Liver (tissue), 9 donors: ENCODE results near the gene CDH23. TPM values are rescaled to one million over a fixed set of nuclear protein-coding genes. Genes with fewer than 3 reads are reported as not detected.
A peak's percentile ranks its signal among the peaks of the same experiment; 100 is the strongest.

Experiments used
- DNase-seq: peaks from one replicate; pipeline ENCODE4 v3.0.0-alpha.2; 2017; ENCODE audit warnings: low spot score
- H3K27ac ChIP-seq, 2 donors: one replicate each; pipeline ENCODE4 v1.7.0; 2013; ENCODE audit warnings: inconsistent platforms in 2 of 2, low read length in 2 of 2, control low read depth in 1 of 2, low read depth in 1 of 2, mild to moderate bottlenecking in 1 of 2
- H3K27me3 ChIP-seq, 4 donors: one replicate each; pipeline versions ENCODE4 v1.6.1 to v1.7.0; 2013; ENCODE audit warnings: low read length in 3 of 4, inconsistent platforms in 1 of 4, mild to moderate bottlenecking in 1 of 4, moderate library complexity in 1 of 4; ENCODE audit not compliant: control insufficient read depth in 4 of 4, insufficient read depth in 4 of 4
- H3K36me3 ChIP-seq, 4 donors: one replicate each; pipeline versions ENCODE4 v1.6.1 to v1.7.0; 2013; ENCODE audit warnings: low read length in 3 of 4, mild to moderate bottlenecking in 3 of 4, low read depth in 1 of 4, moderate library complexity in 1 of 4; ENCODE audit not compliant: control insufficient read depth in 4 of 4, insufficient read depth in 3 of 4
- H3K4me1 ChIP-seq, 4 donors: one replicate each; pipeline versions ENCODE4 v1.6.1 to v1.7.0; 2013; ENCODE audit warnings: low read length in 3 of 4, mild to moderate bottlenecking in 3 of 4, moderate library complexity in 1 of 4; ENCODE audit not compliant: control insufficient read depth in 4 of 4, insufficient read depth in 4 of 4
- H3K4me3 ChIP-seq, 3 donors: one replicate each; pipeline versions ENCODE4 v1.6.1 to v1.7.0; 2013; ENCODE audit warnings: low read length in 3 of 3, control low read depth in 1 of 3, low read depth in 1 of 3, mild to moderate bottlenecking in 1 of 3
- H3K9ac ChIP-seq, 2 donors: one replicate each; pipeline ENCODE4 v1.7.0; 2013; ENCODE audit warnings: low read length in 2 of 2, mild to moderate bottlenecking in 2 of 2, moderate library complexity in 2 of 2, control low read depth in 1 of 2, low read depth in 1 of 2
- H3K9me3 ChIP-seq, 4 donors: one replicate each; pipeline versions ENCODE4 v1.6.1 to v1.7.0; 2013; ENCODE audit warnings: low read length in 3 of 4; ENCODE audit not compliant: control insufficient read depth in 4 of 4
- EGR1 ChIP-seq, 2 donors: IDR thresholded peaks; 2 replicates each; pipeline ENCODE4 v1.6.1; 2016 to 2018; ENCODE audit warnings: antibody characterized with exemption in 2 of 2, low read depth in 2 of 2
- FOXA2 ChIP-seq: IDR thresholded peaks from 2 replicates; pipeline ENCODE4 v1.6.1; 2016; ENCODE audit warnings: antibody characterized with exemption
- GABPA ChIP-seq, 2 donors: IDR thresholded peaks in 1 of 2; conservative IDR thresholded peaks in 1 of 2; 2 replicates each; pipeline ENCODE4 v1.6.1; 2016; ENCODE audit warnings: antibody characterized with exemption in 2 of 2, mild to moderate bottlenecking in 1 of 2, moderate library complexity in 1 of 2
- HNF4A ChIP-seq, 2 donors: conservative IDR thresholded peaks; 2 replicates each; pipeline ENCODE4 v1.6.1; 2016; ENCODE audit warnings: antibody characterized with exemption in 2 of 2, mild to moderate bottlenecking in 2 of 2
- HNF4G ChIP-seq: IDR thresholded peaks from 2 replicates; pipeline ENCODE4 v1.6.1; 2016; ENCODE audit warnings: antibody characterized with exemption
- JUND ChIP-seq, 2 donors: IDR thresholded peaks; 2 replicates each; pipeline ENCODE4 v1.6.1; 2016; ENCODE audit warnings: antibody characterized with exemption in 2 of 2
- NR2F2 ChIP-seq: IDR thresholded peaks from 2 replicates; pipeline ENCODE4 v1.6.1; 2016; ENCODE audit warnings: antibody characterized with exemption
- RAD21 ChIP-seq, 2 donors: IDR thresholded peaks; 2 replicates each; pipeline ENCODE4 v1.6.1; 2016; ENCODE audit warnings: antibody characterized with exemption in 2 of 2, mild to moderate bottlenecking in 2 of 2
- RXRA ChIP-seq, 2 donors: IDR thresholded peaks; 2 replicates each; pipeline ENCODE4 v1.6.1; 2017 to 2018; ENCODE audit warnings: antibody characterized with exemption in 2 of 2, mild to moderate bottlenecking in 1 of 2
- SP1 ChIP-seq: IDR thresholded peaks from 2 replicates; pipeline ENCODE4 v1.6.1; 2018; ENCODE audit warnings: antibody characterized with exemption, mild to moderate bottlenecking
- TAF1 ChIP-seq: conservative IDR thresholded peaks from 2 replicates; pipeline ENCODE4 v1.6.1; 2016; ENCODE audit warnings: antibody characterized with exemption, mild to moderate bottlenecking
- YY1 ChIP-seq: IDR thresholded peaks from 2 replicates; pipeline ENCODE4 v1.6.1; 2016; ENCODE audit warnings: antibody characterized with exemption, mild to moderate bottlenecking
- WGBS: extraction: QIAGEN DNeasy Blood & Tissue Kit; methylation state at CpG from one replicate; pipeline ENCODE4 v1.1.7; 2013; 5-methylcytosine and 5-hydroxymethylcytosine counted together
- polyA plus RNA-seq, 2 donors: library from polyadenylated mRNA; stranded (reverse) in 1 of 2; unstranded in 1 of 2; fragments of 200-250 nt in 1 of 2; fragments of >200 nt in 1 of 2; fragmentation: Nextera tagmentation in 1 of 2; extraction: Ambion mirVana in 1 of 2; gene quantifications; one replicate each; pipeline versions ENCODE4 v1.2.1 to v1.2.3, GENCODE V29; 2013 to 2015
- total RNA-seq, 2 donors: library from RNA; depleted of rRNA; stranded (reverse); fragments of >200 nt; gene quantifications; one replicate each; pipeline ENCODE4 v1.2.3, GENCODE V29; 2014
- TF ChIP-seq, protein P1 (sequence below): IDR thresholded peaks from 2 replicates; pipeline ENCODE4 v1.6.1; 2016; ENCODE audit warnings: antibody characterized with exemption, mild to moderate bottlenecking
- TF ChIP-seq, protein P2 (sequence below): IDR thresholded peaks from 2 replicates; pipeline ENCODE4 v1.6.1; 2016; ENCODE audit warnings: antibody characterized with exemption
- TF ChIP-seq, protein P3 (sequence below): IDR thresholded peaks from 2 replicates; pipeline ENCODE4 v1.6.1; 2016; ENCODE audit warnings: antibody characterized with exemption
- TF ChIP-seq, protein P4 (sequence below): fragments of 150-350 bp; IDR thresholded peaks from 2 replicates; pipeline ENCODE4 v1.5.1; 2017; ENCODE audit warnings: improper control_type of control experiment, low read depth, low read length; ENCODE audit not compliant: missing input control
- TF ChIP-seq, protein P5 (sequence below): IDR thresholded peaks from 2 replicates; pipeline ENCODE4 v1.6.1; 2016; ENCODE audit warnings: antibody characterized with exemption
- donor health status: healthy.
- donor health status: healthy.
- donor health status: healthy.
- donor health status: healthy.
- donor health status: healthy.

Gene CDH23
- total and polyA plus RNA-seq, 4 donors, result 1.5 to 4.7 (median 3.4) TPM

DNA sequence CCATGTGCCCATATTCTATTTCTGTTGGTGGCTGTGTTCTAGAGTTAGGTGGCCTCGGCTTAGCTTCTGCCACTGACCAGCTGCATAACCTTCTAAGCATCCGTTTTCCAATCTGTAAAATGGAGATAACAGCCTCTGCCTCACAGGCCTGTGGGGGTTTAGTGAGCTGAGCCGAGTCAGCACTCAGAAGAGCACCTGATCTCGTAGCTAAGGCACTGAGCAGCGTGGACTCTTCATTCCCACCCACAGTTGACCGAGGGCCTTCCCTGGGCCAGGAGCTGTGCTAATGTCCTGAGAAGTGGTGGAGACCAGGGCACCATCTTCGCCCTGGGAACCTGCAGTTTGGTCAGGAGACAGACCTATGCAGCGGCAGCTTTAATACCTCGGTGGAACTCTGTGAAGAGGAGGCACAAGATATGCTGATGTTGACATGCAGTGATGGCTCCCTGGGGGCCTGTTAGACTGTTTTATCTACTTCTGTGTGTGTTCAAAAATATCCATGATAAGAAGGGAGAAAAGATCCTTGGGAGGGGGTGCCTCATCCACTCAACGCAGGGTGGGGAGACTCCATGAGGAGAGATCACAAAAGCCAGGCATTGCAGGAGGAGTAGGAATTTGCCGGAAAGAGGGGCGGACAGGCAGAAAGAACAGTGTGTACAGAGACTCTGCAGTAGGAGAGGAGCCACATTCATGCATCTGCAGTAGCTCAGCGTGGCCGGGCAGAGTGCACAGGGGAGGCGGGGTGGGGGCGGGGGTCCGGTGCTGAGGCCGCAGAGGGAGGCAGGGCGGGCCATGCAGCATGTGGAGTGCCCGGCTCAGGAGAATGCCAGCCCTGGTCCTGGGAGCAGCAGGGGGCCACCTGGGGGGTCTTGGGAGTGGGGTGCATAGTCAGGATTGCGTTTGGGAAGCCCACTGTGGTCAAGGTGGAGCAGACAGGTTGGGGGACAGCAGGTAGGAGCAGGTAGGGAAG is 186.1 kb downstream of the CDH23 start (continued):
- TF ChIP-seq, protein P1, sequence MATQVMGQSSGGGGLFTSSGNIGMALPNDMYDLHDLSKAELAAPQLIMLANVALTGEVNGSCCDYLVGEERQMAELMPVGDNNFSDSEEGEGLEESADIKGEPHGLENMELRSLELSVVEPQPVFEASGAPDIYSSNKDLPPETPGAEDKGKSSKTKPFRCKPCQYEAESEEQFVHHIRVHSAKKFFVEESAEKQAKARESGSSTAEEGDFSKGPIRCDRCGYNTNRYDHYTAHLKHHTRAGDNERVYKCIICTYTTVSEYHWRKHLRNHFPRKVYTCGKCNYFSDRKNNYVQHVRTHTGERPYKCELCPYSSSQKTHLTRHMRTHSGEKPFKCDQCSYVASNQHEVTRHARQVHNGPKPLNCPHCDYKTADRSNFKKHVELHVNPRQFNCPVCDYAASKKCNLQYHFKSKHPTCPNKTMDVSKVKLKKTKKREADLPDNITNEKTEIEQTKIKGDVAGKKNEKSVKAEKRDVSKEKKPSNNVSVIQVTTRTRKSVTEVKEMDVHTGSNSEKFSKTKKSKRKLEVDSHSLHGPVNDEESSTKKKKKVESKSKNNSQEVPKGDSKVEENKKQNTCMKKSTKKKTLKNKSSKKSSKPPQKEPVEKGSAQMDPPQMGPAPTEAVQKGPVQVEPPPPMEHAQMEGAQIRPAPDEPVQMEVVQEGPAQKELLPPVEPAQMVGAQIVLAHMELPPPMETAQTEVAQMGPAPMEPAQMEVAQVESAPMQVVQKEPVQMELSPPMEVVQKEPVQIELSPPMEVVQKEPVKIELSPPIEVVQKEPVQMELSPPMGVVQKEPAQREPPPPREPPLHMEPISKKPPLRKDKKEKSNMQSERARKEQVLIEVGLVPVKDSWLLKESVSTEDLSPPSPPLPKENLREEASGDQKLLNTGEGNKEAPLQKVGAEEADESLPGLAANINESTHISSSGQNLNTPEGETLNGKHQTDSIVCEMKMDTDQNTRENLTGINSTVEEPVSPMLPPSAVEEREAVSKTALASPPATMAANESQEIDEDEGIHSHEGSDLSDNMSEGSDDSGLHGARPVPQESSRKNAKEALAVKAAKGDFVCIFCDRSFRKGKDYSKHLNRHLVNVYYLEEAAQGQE, result no peak
- TF ChIP-seq, protein P2, sequence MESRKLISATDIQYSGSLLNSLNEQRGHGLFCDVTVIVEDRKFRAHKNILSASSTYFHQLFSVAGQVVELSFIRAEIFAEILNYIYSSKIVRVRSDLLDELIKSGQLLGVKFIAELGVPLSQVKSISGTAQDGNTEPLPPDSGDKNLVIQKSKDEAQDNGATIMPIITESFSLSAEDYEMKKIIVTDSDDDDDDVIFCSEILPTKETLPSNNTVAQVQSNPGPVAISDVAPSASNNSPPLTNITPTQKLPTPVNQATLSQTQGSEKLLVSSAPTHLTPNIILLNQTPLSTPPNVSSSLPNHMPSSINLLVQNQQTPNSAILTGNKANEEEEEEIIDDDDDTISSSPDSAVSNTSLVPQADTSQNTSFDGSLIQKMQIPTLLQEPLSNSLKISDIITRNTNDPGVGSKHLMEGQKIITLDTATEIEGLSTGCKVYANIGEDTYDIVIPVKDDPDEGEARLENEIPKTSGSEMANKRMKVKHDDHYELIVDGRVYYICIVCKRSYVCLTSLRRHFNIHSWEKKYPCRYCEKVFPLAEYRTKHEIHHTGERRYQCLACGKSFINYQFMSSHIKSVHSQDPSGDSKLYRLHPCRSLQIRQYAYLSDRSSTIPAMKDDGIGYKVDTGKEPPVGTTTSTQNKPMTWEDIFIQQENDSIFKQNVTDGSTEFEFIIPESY, result no peak

DNA sequence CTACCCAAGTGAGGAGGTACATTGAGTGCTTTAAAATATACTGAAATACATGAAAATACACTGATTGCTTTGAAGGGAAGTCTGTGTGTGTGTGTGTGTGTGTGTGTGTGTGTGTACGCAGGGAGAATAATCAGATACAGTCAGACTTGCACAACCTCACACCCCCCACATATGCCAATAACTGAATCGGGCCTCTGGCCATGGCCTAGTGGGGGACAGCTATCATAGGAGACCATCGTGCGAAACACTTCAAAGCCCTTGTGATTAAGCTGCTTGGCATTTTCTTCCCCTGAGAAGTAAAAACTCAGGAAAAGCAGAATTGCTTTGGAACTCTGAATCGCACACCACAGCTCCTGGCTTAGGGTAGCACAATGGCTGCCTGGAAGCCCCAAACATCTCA is 187.7 kb downstream of the CDH23 start:
- Histone ChIP-seq H3K4me3 (no peak overlapping the region), H3K27me3 (no peaks in the 10 kb centered on the region), H3K36me3 (no peaks in the 10 kb centered on the region), H3K9me3 (no peaks in the 10 kb centered on the region), H3K4me1 (peaks cover 2 to 25% (median 15%) of the 10 kb centered on the region in 4 donors), H3K9ac (no peak overlapping the region), H3K27ac (peak overlapping the region in 1 of 2 donors; percentile 31)
- DNase-seq, result no peak
- TF ChIP-seq TAF1 (no peak), RAD21 (IDR thresholded peaks at IDR 0.05) (no peak), HNF4G (no peak), FOXA2 (no peak), RXRA (IDR thresholded peaks at IDR 0.05) (no peak), GABPA (IDR thresholded peaks at IDR 0.05 in 1 of 2, conservative IDR thresholded peaks at IDR 0.05 in 1 of 2) (no peak), SP1 (no peak), NR2F2 (no peak), YY1 (no peak), JUND (IDR thresholded peaks at IDR 0.05) (no peak), HNF4A (conservative IDR thresholded peaks at IDR 0.05) (no peak), EGR1 (IDR thresholded peaks at IDR 0.05; ENCODE audit: low read depth in 2 of 2) (no peak)
- TF ChIP-seq, protein P3, sequence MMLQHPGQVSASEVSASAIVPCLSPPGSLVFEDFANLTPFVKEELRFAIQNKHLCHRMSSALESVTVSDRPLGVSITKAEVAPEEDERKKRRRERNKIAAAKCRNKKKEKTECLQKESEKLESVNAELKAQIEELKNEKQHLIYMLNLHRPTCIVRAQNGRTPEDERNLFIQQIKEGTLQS, result no peak
- TF ChIP-seq, protein P4, sequence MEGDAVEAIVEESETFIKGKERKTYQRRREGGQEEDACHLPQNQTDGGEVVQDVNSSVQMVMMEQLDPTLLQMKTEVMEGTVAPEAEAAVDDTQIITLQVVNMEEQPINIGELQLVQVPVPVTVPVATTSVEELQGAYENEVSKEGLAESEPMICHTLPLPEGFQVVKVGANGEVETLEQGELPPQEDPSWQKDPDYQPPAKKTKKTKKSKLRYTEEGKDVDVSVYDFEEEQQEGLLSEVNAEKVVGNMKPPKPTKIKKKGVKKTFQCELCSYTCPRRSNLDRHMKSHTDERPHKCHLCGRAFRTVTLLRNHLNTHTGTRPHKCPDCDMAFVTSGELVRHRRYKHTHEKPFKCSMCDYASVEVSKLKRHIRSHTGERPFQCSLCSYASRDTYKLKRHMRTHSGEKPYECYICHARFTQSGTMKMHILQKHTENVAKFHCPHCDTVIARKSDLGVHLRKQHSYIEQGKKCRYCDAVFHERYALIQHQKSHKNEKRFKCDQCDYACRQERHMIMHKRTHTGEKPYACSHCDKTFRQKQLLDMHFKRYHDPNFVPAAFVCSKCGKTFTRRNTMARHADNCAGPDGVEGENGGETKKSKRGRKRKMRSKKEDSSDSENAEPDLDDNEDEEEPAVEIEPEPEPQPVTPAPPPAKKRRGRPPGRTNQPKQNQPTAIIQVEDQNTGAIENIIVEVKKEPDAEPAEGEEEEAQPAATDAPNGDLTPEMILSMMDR, result no peak
- TF ChIP-seq, protein P5, sequence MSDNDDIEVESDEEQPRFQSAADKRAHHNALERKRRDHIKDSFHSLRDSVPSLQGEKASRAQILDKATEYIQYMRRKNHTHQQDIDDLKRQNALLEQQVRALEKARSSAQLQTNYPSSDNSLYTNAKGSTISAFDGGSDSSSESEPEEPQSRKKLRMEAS, result no peak
- TF ChIP-seq, protein P1, result no peak
- 58% methylated on average over 5 of the region's 5 CpGs for WGBS
